MM.1S (cell line): ENCODE data around the gene RRAGD.

ENCODE experiments used
- DNase-seq: peaks from one replicate; pipeline ENCODE4 v3.0.0-alpha.2; 2015
- H2AFZ ChIP-seq: fragments of 300-600 bp; sonication (generic); 2 replicates; pipeline ENCODE4 v1.6.0; 2016; ENCODE audit warnings: antibody characterized with exemption, low read length
- H3F3A ChIP-seq: fragments of 300-600 bp; sonication (generic); 2 replicates; pipeline ENCODE4 v1.6.1; 2016; ENCODE audit warnings: mild to moderate bottlenecking, antibody characterized with exemption, low read length, moderate library complexity, mixed read lengths; ENCODE audit not compliant: insufficient read depth
- H3K27ac ChIP-seq: fragments of 300-600 bp; sonication (generic); 2 replicates; pipeline ENCODE4 v1.5.1; 2016; ENCODE audit warnings: mild to moderate bottlenecking, low read length
- H3K27me3 ChIP-seq: fragments of 300-600 bp; sonication (generic); replicated peaks from 2 replicates; pipeline ENCODE4 v1.6.0; 2016; ENCODE audit warnings: low read length; ENCODE audit not compliant: insufficient read depth
- H3K36me3 ChIP-seq: fragments of 300-600 bp; sonication (generic); replicated peaks from 2 replicates; pipeline ENCODE4 v1.6.1; 2016; ENCODE audit warnings: mild to moderate bottlenecking, low read length, mixed read lengths; ENCODE audit not compliant: insufficient read depth
- H3K4me1 ChIP-seq: fragments of 300-600 bp; sonication (generic); 2 replicates; pipeline ENCODE4 v1.6.1; 2016; ENCODE audit warnings: low read length, mixed read lengths
- H3K4me2 ChIP-seq: fragments of 300-600 bp; sonication (generic); 2 replicates; pipeline ENCODE4 v1.6.0; 2016; ENCODE audit warnings: low read depth, low read length
- H3K4me3 ChIP-seq: fragments of 300-600 bp; sonication (generic); 2 replicates; pipeline ENCODE4 v1.5.1; 2016; ENCODE audit warnings: low read length, mixed read lengths
- H3K79me2 ChIP-seq: fragments of 300-600 bp; sonication (generic); 2 replicates; pipeline ENCODE4 v1.6.1; 2016; ENCODE audit warnings: mixed run types, low read length, mixed read lengths
- H3K9ac ChIP-seq: fragments of 300-600 bp; sonication (generic); 2 replicates; pipeline ENCODE4 v1.6.1; 2016; ENCODE audit warnings: low read length, mixed read lengths
- H3K9me2 ChIP-seq: fragments of 300-600 bp; sonication (generic); replicated peaks from 2 replicates; pipeline ENCODE4 v1.6.1; 2016; ENCODE audit warnings: mild to moderate bottlenecking, low read length, mixed read lengths; ENCODE audit not compliant: insufficient read depth
- H3K9me3 ChIP-seq: fragments of 300-600 bp; sonication (generic); replicated peaks from 2 replicates; pipeline ENCODE4 v1.6.1; 2016; ENCODE audit warnings: mild to moderate bottlenecking, low read length, mixed read lengths; ENCODE audit not compliant: insufficient read depth
- H4K20me1 ChIP-seq: fragments of 300-600 bp; sonication (generic); 2 replicates; pipeline ENCODE4 v1.6.1; 2016; ENCODE audit warnings: mild to moderate bottlenecking, low read length, moderate library complexity, mixed read lengths; ENCODE audit not compliant: insufficient read depth
- CTCF ChIP-seq: fragments of 300-600 bp; sonication (generic); IDR thresholded peaks from 2 replicates; pipeline ENCODE4 v1.5.1; 2016; ENCODE audit warnings: antibody characterized with exemption, low read length, mixed read lengths
- EZH2 ChIP-seq: fragments of 300-600 bp; sonication (generic); optimal IDR thresholded peaks from 2 replicates; pipeline ENCODE3; 2017; ENCODE audit warnings: low read depth, mild to moderate bottlenecking, antibody characterized with exemption, low read length, mixed read lengths
- EZH2phosphoT487 ChIP-seq: fragments of 300-600 bp; sonication (generic); IDR thresholded peaks from 2 replicates; pipeline ENCODE4 v1.6.1; 2018; ENCODE audit warnings: antibody characterized with exemption, low read length

RRAGD gene

GRCh38 chr6:89315249-89315885, 96.7 kb downstream of the RRAGD start, which contains the start of gene GABRR2:
Gene GABRR2 (minus strand): TSS chr6:89315299. CDS start chr6:89315165, 134 bp downstream.
- TF ChIP-seq EZH2 (no peak), EZH2phosphoT487 (no peak), CTCF (no peak)
- Histone ChIP-seq H3K9ac (no peak within 1 kb of the TSS), H3F3A (no peaks in the 10 kb centered on the region), H3K4me3 (no peak within 1 kb of the TSS), H3K36me3 (no peaks in the 10 kb centered on the region; the same call in 1 of the 2 replicates), H3K27ac (no peak within 1 kb of the TSS), H3K4me2 (no peak within 1 kb of the TSS), H4K20me1 (no peaks in the 10 kb centered on the region), H3K9me3 (no peaks in the 10 kb centered on the region), H3K27me3 (no peaks in the 10 kb centered on the region), H3K4me1 (no peaks in the 10 kb centered on the region), H3K9me2 (no peaks in the 10 kb centered on the region), H3K79me2 (peaks cover 26% of the 10 kb centered on the region), H2AFZ (no peak within 1 kb of the TSS)
- no peak for DNase-seq

GRCh38 chr6:89314692-89315091, 97.4 kb downstream of the RRAGD start:
- Histone ChIP-seq H3K27ac (no peak overlapping the region), H3K27me3 (no peaks in the 10 kb centered on the region), H4K20me1 (no peaks in the 10 kb centered on the region), H3K9me2 (no peaks in the 10 kb centered on the region), H3K79me2 (peaks cover 21% of the 10 kb centered on the region), H3K4me3 (no peak overlapping the region), H3F3A (no peaks in the 10 kb centered on the region), H3K4me1 (no peaks in the 10 kb centered on the region), H3K4me2 (no peak overlapping the region), H3K9me3 (no peaks in the 10 kb centered on the region), H2AFZ (no peak overlapping the region), H3K36me3 (no peaks in the 10 kb centered on the region; the same call in 1 of the 2 replicates), H3K9ac (no peak overlapping the region)
- DNase-seq: no peak
- no peak for TF ChIP-seq EZH2
- no peak for TF ChIP-seq EZH2phosphoT487
- TF ChIP-seq CTCF: no peak
